ENCODE data around the gene FAM107B.

Gene FAM107B

GRCh38 chr10:14728346-14728745 lies 46.4 kb downstream of the FAM107B start:
- Histone ChIP-seq H3K18ac (ENCODE audit: low read length) (no peak overlapping the region), H2BK5ac (ENCODE audit: low read length) (no peak overlapping the region), H3K4me1 (ENCODE audit: control insufficient read depth, low read depth, low read length) (no peaks in the 10 kb centered on the region), H3K27me3 (ENCODE audit: insufficient read depth, low read length, poor library complexity) (no peaks in the 10 kb centered on the region), H3K79me1 (ENCODE audit: low read length) (no peaks in the 10 kb centered on the region), H3K4me2 (ENCODE audit: low read length) (no peak overlapping the region), H3K9ac (ENCODE audit: low read length) (no peak overlapping the region), H3K4ac (ENCODE audit: low read depth, low read length) (no peak overlapping the region), H3K27ac (ENCODE audit: low read depth, low read length) (no peak overlapping the region), H2AK5ac (ENCODE audit: low read length) (no peak overlapping the region), H3K36me3 (ENCODE audit: control insufficient read depth, insufficient read depth, low read length) (no peaks in the 10 kb centered on the region), H4K8ac (ENCODE audit: low read depth, low read length) (no peak overlapping the region), H2BK15ac (replicated peaks; ENCODE audit: low read depth) (no peak overlapping the region), H3K4me3 (ENCODE audit: low read length) (no peak overlapping the region), H3K23ac (ENCODE audit: low read length) (no peak overlapping the region), H3K56ac (ENCODE audit: low read length) (no peak overlapping the region), H4K5ac (ENCODE audit: low read length) (no peak overlapping the region), H3K79me2 (ENCODE audit: control insufficient read depth, insufficient read depth, low read length) (no peaks in the 10 kb centered on the region), H2BK120ac (ENCODE audit: low read depth, low read length) (no peak overlapping the region)
- no CpG with 5 or more reads among the region's 3 CpGs for WGBS (ENCODE audit: extremely low coverage, insufficient coverage, low lambda C conversion rate)
- no peak for DNase-seq

- DNase-seq: no peak
- H3K27me3 ChIP-seq (ENCODE audit: insufficient read depth, low read length, poor library complexity): no peaks in the 10 kb centered on the region
- no peak overlapping the region for H2BK120ac ChIP-seq (ENCODE audit: low read depth, low read length)
- no peaks in the 10 kb centered on the region for H3K36me3 ChIP-seq (ENCODE audit: control insufficient read depth, insufficient read depth, low read length)
- H3K9ac ChIP-seq (ENCODE audit: low read length): no peak overlapping the region
- H2BK5ac ChIP-seq (ENCODE audit: low read length): no peak overlapping the region
- no peaks in the 10 kb centered on the region for H3K79me1 ChIP-seq (ENCODE audit: low read length)
- no peak overlapping the region for H2BK15ac ChIP-seq (replicated peaks; ENCODE audit: low read depth)
- no peaks in the 10 kb centered on the region for H3K4me1 ChIP-seq (ENCODE audit: control insufficient read depth, low read depth, low read length)
- no peak overlapping the region for H4K8ac ChIP-seq (ENCODE audit: low read depth, low read length)
- no peak overlapping the region for H3K4me2 ChIP-seq (ENCODE audit: low read length)
- no CpG with 5 or more reads among the region's 1 CpG for WGBS (ENCODE audit: extremely low coverage, insufficient coverage, low lambda C conversion rate)
- no peak overlapping the region for H3K56ac ChIP-seq (ENCODE audit: low read length)
- no peak overlapping the region for H3K18ac ChIP-seq (ENCODE audit: low read length)
- no peak overlapping the region for H4K5ac ChIP-seq (ENCODE audit: low read length)
- H3K23ac ChIP-seq (ENCODE audit: low read length): no peak overlapping the region
- no peak overlapping the region for H3K27ac ChIP-seq (ENCODE audit: low read depth, low read length)
- no peaks in the 10 kb centered on the region for H3K79me2 ChIP-seq (ENCODE audit: control insufficient read depth, insufficient read depth, low read length)
- no peak overlapping the region for H3K4me3 ChIP-seq (ENCODE audit: low read length)
- H2AK5ac ChIP-seq (ENCODE audit: low read length): no peak overlapping the region
- H3K4ac ChIP-seq (ENCODE audit: low read depth, low read length): no peak overlapping the region
Measured at GRCh38 chr10:14727924-14728323, 46.8 kb downstream of the FAM107B start.

GRCh38 chr10:14727465-14727864 lies 47.2 kb downstream of the FAM107B start:
- Histone ChIP-seq H3K23ac (ENCODE audit: low read length) (no peak overlapping the region), H3K4me2 (ENCODE audit: low read length) (no peak overlapping the region), H3K18ac (ENCODE audit: low read length) (no peak overlapping the region), H4K5ac (ENCODE audit: low read length) (no peak overlapping the region), H3K27ac (ENCODE audit: low read depth, low read length) (no peak overlapping the region), H3K36me3 (ENCODE audit: control insufficient read depth, insufficient read depth, low read length) (no peaks in the 10 kb centered on the region), H3K4me1 (ENCODE audit: control insufficient read depth, low read depth, low read length) (no peaks in the 10 kb centered on the region), H3K56ac (ENCODE audit: low read length) (no peak overlapping the region), H2BK120ac (ENCODE audit: low read depth, low read length) (no peak overlapping the region), H4K8ac (ENCODE audit: low read depth, low read length) (no peak overlapping the region), H3K27me3 (ENCODE audit: insufficient read depth, low read length, poor library complexity) (no peaks in the 10 kb centered on the region), H3K9ac (ENCODE audit: low read length) (no peak overlapping the region), H2BK5ac (ENCODE audit: low read length) (no peak overlapping the region), H2BK15ac (replicated peaks; ENCODE audit: low read depth) (no peak overlapping the region), H3K4me3 (ENCODE audit: low read length) (no peak overlapping the region), H3K79me1 (ENCODE audit: low read length) (no peaks in the 10 kb centered on the region), H3K4ac (ENCODE audit: low read depth, low read length) (no peak overlapping the region), H2AK5ac (ENCODE audit: low read length) (no peak overlapping the region), H3K79me2 (ENCODE audit: control insufficient read depth, insufficient read depth, low read length) (no peaks in the 10 kb centered on the region)
- WGBS (ENCODE audit: extremely low coverage, insufficient coverage, low lambda C conversion rate): no CpG with 5 or more reads among the region's 1 CpG
- DNase-seq: no peak

DNA sequence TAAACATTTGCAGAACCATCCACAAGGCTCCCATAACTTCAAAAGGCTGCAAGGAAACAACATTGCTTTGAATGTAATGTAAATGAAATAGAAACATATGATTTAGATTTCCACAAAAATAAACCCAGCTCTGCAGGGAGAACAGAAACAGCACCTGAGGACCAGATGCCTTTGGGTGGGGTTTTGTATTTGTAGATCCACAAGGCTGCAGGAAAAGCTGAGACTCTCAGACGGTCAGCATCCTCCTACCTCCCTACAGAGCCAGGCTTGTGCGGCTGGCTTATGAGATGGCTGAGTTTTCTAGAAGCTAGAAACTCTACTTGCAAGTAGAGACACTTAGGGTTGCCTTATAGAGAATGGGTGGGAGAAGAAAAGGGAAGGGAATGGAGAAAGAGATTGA lies 49.8 kb downstream of the FAM107B start:
- Histone ChIP-seq H2BK120ac (ENCODE audit: low read depth, low read length) (no peak overlapping the region), H3K4me2 (ENCODE audit: low read length) (no peak overlapping the region), H3K56ac (ENCODE audit: low read length) (no peak overlapping the region), H3K9ac (ENCODE audit: low read length) (no peak overlapping the region), H3K23ac (ENCODE audit: low read length) (no peak overlapping the region), H4K8ac (ENCODE audit: low read depth, low read length) (no peak overlapping the region), H3K4me1 (ENCODE audit: control insufficient read depth, low read depth, low read length) (no peaks in the 10 kb centered on the region), H3K18ac (ENCODE audit: low read length) (no peak overlapping the region), H3K4ac (ENCODE audit: low read depth, low read length) (no peak overlapping the region), H2BK15ac (replicated peaks; ENCODE audit: low read depth) (no peak overlapping the region), H3K27ac (ENCODE audit: low read depth, low read length) (no peak overlapping the region), H4K5ac (ENCODE audit: low read length) (no peak overlapping the region), H3K79me1 (ENCODE audit: low read length) (no peaks in the 10 kb centered on the region), H3K27me3 (ENCODE audit: insufficient read depth, low read length, poor library complexity) (no peaks in the 10 kb centered on the region), H3K79me2 (ENCODE audit: control insufficient read depth, insufficient read depth, low read length) (no peaks in the 10 kb centered on the region), H2AK5ac (ENCODE audit: low read length) (no peak overlapping the region), H3K36me3 (ENCODE audit: control insufficient read depth, insufficient read depth, low read length) (no peaks in the 10 kb centered on the region), H2BK5ac (ENCODE audit: low read length) (no peak overlapping the region), H3K4me3 (ENCODE audit: low read length) (no peak overlapping the region)
- WGBS (ENCODE audit: extremely low coverage, insufficient coverage, low lambda C conversion rate): no CpG with 5 or more reads among the region's 2 CpGs
- no peak for DNase-seq

- Histone ChIP-seq H3K36me3 (ENCODE audit: control insufficient read depth, insufficient read depth, low read length) (no peaks in the 10 kb centered on the region), H3K23ac (ENCODE audit: low read length) (no peak overlapping the region), H3K27ac (ENCODE audit: low read depth, low read length) (no peak overlapping the region), H2BK5ac (ENCODE audit: low read length) (no peak overlapping the region), H3K18ac (ENCODE audit: low read length) (no peak overlapping the region), H3K9ac (ENCODE audit: low read length) (no peak overlapping the region), H3K4me3 (ENCODE audit: low read length) (no peak overlapping the region), H4K5ac (ENCODE audit: low read length) (no peak overlapping the region), H2BK120ac (ENCODE audit: low read depth, low read length) (no peak overlapping the region), H2AK5ac (ENCODE audit: low read length) (no peak overlapping the region), H2BK15ac (replicated peaks; ENCODE audit: low read depth) (no peak overlapping the region), H3K27me3 (ENCODE audit: insufficient read depth, low read length, poor library complexity) (no peaks in the 10 kb centered on the region), H3K4me1 (ENCODE audit: control insufficient read depth, low read depth, low read length) (no peaks in the 10 kb centered on the region), H4K8ac (ENCODE audit: low read depth, low read length) (no peak overlapping the region), H3K56ac (ENCODE audit: low read length) (no peak overlapping the region), H3K4me2 (ENCODE audit: low read length) (no peak overlapping the region), H3K79me2 (ENCODE audit: control insufficient read depth, insufficient read depth, low read length) (no peaks in the 10 kb centered on the region), H3K4ac (ENCODE audit: low read depth, low read length) (no peak overlapping the region), H3K79me1 (ENCODE audit: low read length) (no peaks in the 10 kb centered on the region)
- no CpG with 5 or more reads among the region's 5 CpGs for whole genome bisulfite sequencing (ENCODE audit: extremely low coverage, insufficient coverage, low lambda C conversion rate)
- no peak for DNase-seq
Measured at GRCh38 chr10:14723052-14723689, 51.5 kb downstream of the FAM107B start.

DNA sequence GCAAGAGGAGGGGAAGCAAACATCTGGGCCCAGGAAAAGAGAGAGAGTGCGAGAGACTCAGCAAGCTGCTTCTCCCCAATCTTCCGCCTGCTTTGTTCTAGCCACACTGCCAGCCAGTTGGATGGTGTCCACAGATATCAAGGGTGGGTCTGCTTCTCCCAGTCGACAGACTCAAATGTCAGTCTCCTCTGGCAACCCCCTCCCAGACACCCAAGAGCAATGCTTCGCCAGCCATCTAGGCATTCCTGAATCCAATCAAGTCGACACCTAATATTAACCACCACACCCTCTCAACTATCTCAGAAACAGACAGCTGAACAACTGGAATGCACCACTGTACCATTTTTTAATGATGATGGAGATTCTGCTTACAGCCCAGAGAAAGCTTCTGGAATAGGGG lies 57.1 kb downstream of the FAM107B start:
- H4K5ac ChIP-seq (ENCODE audit: low read length): no peak overlapping the region
- H3K23ac ChIP-seq (ENCODE audit: low read length): no peak overlapping the region
- no peak for DNase-seq
- H3K4me3 ChIP-seq (ENCODE audit: low read length): no peak overlapping the region
- no peak overlapping the region for H2BK15ac ChIP-seq (replicated peaks; ENCODE audit: low read depth)
- H3K18ac ChIP-seq (ENCODE audit: low read length): no peak overlapping the region
- H3K9ac ChIP-seq (ENCODE audit: low read length): no peak overlapping the region
- no peak overlapping the region for H3K4ac ChIP-seq (ENCODE audit: low read depth, low read length)
- H2BK120ac ChIP-seq (ENCODE audit: low read depth, low read length): no peak overlapping the region
- H2BK5ac ChIP-seq (ENCODE audit: low read length): no peak overlapping the region
- no peak overlapping the region for H3K27ac ChIP-seq (ENCODE audit: low read depth, low read length)
- no peaks in the 10 kb centered on the region for H3K79me1 ChIP-seq (ENCODE audit: low read length)
- no CpG with 5 or more reads among the region's 5 CpGs for WGBS (ENCODE audit: extremely low coverage, insufficient coverage, low lambda C conversion rate)
- no peaks in the 10 kb centered on the region for H3K27me3 ChIP-seq (ENCODE audit: insufficient read depth, low read length, poor library complexity)
- no peaks in the 10 kb centered on the region for H3K4me1 ChIP-seq (ENCODE audit: control insufficient read depth, low read depth, low read length)
- H3K36me3 ChIP-seq (ENCODE audit: control insufficient read depth, insufficient read depth, low read length): no peaks in the 10 kb centered on the region
- no peak overlapping the region for H4K8ac ChIP-seq (ENCODE audit: low read depth, low read length)
- no peaks in the 10 kb centered on the region for H3K79me2 ChIP-seq (ENCODE audit: control insufficient read depth, insufficient read depth, low read length)
- no peak overlapping the region for H2AK5ac ChIP-seq (ENCODE audit: low read length)
- H3K4me2 ChIP-seq (ENCODE audit: low read length): no peak overlapping the region
- no peak overlapping the region for H3K56ac ChIP-seq (ENCODE audit: low read length)

Measured in mesendoderm (in vitro differentiated cells).